GM15510 (cell line): ENCODE results near the gene AGER.

Experiments used
- POLR2A ChIP-seq: IDR thresholded peaks from 3 replicates; pipeline ENCODE4 v1.6.1; 2011; ENCODE audit warnings: borderline replicate concordance; ENCODE audit not compliant: insufficient read length; ENCODE audit errors: extremely low read depth

AGER gene

DNA sequence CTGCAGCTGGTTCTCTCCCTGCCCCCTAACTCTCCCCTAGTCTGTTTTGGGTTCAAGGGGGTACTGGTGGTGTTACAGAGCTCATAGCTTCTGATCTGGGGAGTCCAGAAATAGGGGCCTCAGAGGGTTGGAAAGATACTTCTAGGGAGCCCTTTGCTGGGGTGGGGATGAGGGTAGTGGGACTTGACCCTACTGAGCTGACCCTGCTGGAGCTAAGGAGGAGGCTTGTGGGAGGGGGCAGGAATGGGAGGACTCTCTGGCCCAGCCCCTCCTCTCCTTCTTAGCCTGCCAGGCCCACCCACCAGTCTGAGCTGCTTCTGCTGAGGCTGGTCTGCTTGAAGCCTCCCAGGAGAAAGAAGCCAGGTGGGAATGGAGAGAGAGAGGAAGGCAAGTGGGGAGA, 19.8 kb downstream of the AGER start, which contains the start of gene EGFL8:
Gene EGFL8 (plus strand): TSS at position 301 of the 400 bp plus-strand sequence. CDS start 1,571 bp downstream, outside the sequence.
- no peak for TF ChIP-seq POLR2A

DNA sequence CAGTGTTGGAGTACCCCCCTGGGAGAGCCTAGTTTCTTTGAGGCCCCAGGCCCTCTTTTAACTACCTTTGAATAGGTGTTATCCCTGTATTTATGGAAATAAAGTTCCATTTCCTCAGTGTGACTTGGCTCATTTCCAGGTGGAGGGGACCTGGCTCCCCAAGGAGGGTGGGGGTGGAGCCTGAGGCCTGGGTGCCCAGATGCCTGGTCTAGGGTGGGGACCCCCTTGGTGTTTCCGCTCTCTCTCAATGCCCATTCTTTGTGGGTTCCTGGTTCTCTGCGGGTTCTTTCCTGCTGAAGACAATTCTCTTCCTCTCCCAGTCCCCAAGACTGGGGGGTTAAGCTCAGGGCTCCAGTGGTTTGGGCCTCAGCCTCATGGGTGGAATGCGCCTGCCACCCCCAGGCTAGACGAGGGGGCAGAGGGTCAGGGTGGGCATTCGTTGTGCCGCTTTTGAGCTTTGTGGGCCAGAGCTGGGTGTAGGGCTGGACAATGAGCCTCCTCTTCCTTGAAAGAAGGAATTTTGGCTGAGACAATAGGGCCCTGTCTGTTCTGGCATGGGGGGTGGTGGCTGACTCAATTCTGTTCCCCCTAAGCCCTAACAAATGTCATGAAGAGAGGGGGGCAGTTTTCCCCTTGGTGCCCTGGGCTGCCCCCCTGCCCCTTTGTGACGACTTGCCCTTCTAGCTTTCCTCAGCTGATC, 20.3 kb downstream of the AGER start:
- no peak for TF ChIP-seq POLR2A

GRCh38 chr6:32158052-32158451, 26.0 kb downstream of the AGER start:
- no peak for TF ChIP-seq POLR2A

- no peak for TF ChIP-seq POLR2A
Observed at GRCh38 chr6:32156891-32157290, 27.2 kb downstream of the AGER start.

- TF ChIP-seq POLR2A: no peak
Observed at GRCh38 chr6:32154514-32155161, 29.4 kb downstream of the AGER start.

- peak; percentile 24 for TF ChIP-seq POLR2A
Observed at GRCh38 chr6:32153564-32154513, 30.2 kb downstream of the AGER start, which contains the start of gene PPT2. Gene PPT2, plus strand, starts transcription at chr6:32154141. Its CDS starts 454 bp downstream, at chr6:32154595.

DNA sequence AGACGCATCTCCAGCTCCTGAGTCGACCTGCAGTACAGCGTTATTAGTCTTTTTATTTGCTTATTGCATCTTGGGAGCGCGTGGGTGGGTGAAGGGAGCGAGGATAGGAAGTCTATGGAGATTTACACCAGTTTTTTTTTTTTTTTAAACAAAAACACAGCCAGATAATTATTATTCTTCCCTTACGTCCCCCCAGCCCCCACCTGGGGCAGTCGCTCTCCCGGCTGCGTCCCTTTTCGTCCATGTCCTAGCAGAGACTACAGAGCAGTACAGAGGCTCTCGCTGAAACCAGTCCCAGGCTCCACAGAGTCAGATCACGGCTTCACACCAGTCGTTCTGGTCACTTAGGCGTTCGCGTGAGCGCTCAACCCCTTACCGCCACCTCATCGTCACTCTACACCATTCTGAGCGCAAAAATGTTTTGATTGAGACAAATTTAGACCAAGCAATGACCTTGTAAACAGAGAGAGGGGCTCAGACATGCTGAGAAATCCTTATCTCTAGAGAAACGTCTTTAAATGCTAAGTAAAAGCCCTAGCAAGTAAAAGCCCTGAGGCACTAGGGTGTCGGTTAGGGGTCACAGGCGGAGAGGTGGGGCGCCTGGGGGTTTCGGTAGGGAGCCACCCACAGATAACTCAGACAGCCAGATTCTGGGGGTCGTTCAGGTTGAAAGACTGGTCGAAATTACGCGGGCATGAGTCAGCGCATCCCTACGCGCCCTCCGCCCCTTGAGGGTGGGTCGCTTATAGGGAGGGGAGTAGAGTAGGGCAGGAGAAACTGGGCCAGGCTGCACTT, 31.1 kb downstream of the AGER start:
- TF ChIP-seq POLR2A: no peak

GRCh38 chr6:32151863-32152768, 31.9 kb downstream of the AGER start, which contains the start of gene PRRT1:
Gene PRRT1, minus strand, starts transcription at chr6:32151939. Its CDS starts 112 bp downstream, at chr6:32151827.
- TF ChIP-seq POLR2A: no peak

GRCh38 chr6:32151181-32151862, 32.7 kb downstream of the AGER start:
- no peak for TF ChIP-seq POLR2A

GRCh38 chr6:32149932-32150870, 33.9 kb downstream of the AGER start:
- TF ChIP-seq POLR2A: no peak

- TF ChIP-seq POLR2A: no peak
Observed at GRCh38 chr6:32149092-32149755, 34.8 kb downstream of the AGER start.
